ACC112 (cell line): ENCODE results near the gene DGLUCY.
"Not testable (repeated sequence)": the region's sequence is repeated elsewhere in the genome, so short reads cannot be mapped to it uniquely, and the experiment has no call there.

Source experiments
- H2AFZ ChIP-seq: fragments of 200-600 bp; sonication (generic); one replicate; pipeline ENCODE4 v1.6.0; 2017; ENCODE audit warnings: antibody characterized with exemption, low read length; ENCODE audit not compliant: unreplicated experiment
- H3K27ac ChIP-seq: fragments of 200-600 bp; sonication (generic); 2 replicates; pipeline ENCODE4 v1.5.1; 2014; ENCODE audit warnings: low read depth, mild to moderate bottlenecking, antibody characterized with exemption, low read length, moderate library complexity
- H3K27me3 ChIP-seq: fragments of 200-600 bp; sonication (generic); 2 replicates; pipeline ENCODE4 v1.6.1; 2014; ENCODE audit warnings: mild to moderate bottlenecking, antibody characterized with exemption, low read length, moderate library complexity, mixed read lengths; ENCODE audit not compliant: insufficient read depth
- H3K36me3 ChIP-seq: fragments of 200-600 bp; sonication (generic); 2 replicates; pipeline ENCODE4 v1.6.1; 2016; ENCODE audit warnings: mild to moderate bottlenecking, antibody characterized with exemption, low read length, moderate library complexity, mixed read lengths; ENCODE audit not compliant: insufficient read depth
- H3K4me1 ChIP-seq: fragments of 200-600 bp; sonication (generic); one replicate; pipeline ENCODE4 v1.6.1; 2016; ENCODE audit warnings: low read length, mixed read lengths; ENCODE audit not compliant: insufficient read depth, unreplicated experiment, control insufficient read depth
- H3K4me3 ChIP-seq: fragments of 200-600 bp; sonication (generic); 2 replicates; pipeline ENCODE4 v1.5.1; 2014; ENCODE audit warnings: mild to moderate bottlenecking, low read depth, low read length
- H3K79me2 ChIP-seq: fragments of 200-600 bp; sonication (generic); one replicate; pipeline ENCODE4 v1.6.0; 2016; ENCODE audit warnings: low read length; ENCODE audit not compliant: control insufficient read depth, unreplicated experiment, insufficient read depth

The DGLUCY gene

DNA sequence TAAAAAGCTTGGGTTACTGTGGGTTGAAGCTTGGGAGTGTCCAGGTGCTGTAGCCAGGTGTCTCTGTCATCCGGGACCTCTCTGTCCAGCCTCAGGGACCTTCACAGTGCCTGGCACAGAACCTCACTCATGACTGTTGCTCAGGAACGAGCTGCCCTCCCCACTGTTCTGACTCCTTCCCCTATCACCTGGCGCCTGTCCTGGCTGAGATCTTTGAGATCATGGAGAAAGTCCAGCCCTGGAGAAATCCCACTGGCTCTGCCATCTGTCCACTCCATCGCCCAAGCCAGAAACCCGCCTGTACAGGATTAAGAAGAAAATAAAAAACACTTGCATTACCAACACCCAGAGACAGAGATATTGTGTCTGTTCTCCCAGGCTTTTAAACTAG lies 53.5 kb downstream of the DGLUCY start:
- Histone ChIP-seq H3K27me3 (no peaks in the 10 kb centered on the region), H3K27ac (no peak overlapping the region), H2AFZ (no peak overlapping the region), H3K4me3 (no peak overlapping the region), H3K36me3 (peaks cover 9% of the 10 kb centered on the region; the same call in 1 of the 2 replicates), H3K4me1 (no peaks in the 10 kb centered on the region), H3K79me2 (no peaks in the 10 kb centered on the region)

DNA sequence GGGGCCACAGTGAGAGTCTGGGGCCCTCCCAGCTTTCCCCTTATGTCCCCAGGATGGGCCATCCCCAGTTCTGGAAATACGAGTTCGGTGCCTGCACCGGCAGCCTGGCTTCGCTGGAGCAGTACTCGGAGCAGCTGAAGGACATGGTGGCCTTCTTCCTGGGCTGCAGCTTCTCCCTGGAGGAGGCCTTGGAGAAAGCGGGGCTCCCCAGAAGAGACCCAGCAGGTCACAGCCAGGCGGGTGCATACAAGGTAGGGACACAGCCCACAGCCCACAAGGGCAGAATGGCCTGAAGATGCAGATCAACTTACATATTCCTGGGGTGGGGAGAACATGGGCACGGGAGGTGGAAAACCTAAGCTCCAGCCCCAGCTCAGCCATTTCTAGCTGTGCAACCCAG lies 56.1 kb downstream of the DGLUCY start:
- no peak overlapping the region for H3K27ac ChIP-seq
- H3K27me3 ChIP-seq, result no peaks in the 10 kb centered on the region
- H3K36me3 ChIP-seq, result peaks cover 8% of the 10 kb centered on the region; the same call in 1 of the 2 replicates
- no peaks in the 10 kb centered on the region for H3K4me1 ChIP-seq
- H3K79me2 ChIP-seq, result no peaks in the 10 kb centered on the region
- no peak overlapping the region for H2AFZ ChIP-seq
- H3K4me3 ChIP-seq, result no peak overlapping the region

DNA sequence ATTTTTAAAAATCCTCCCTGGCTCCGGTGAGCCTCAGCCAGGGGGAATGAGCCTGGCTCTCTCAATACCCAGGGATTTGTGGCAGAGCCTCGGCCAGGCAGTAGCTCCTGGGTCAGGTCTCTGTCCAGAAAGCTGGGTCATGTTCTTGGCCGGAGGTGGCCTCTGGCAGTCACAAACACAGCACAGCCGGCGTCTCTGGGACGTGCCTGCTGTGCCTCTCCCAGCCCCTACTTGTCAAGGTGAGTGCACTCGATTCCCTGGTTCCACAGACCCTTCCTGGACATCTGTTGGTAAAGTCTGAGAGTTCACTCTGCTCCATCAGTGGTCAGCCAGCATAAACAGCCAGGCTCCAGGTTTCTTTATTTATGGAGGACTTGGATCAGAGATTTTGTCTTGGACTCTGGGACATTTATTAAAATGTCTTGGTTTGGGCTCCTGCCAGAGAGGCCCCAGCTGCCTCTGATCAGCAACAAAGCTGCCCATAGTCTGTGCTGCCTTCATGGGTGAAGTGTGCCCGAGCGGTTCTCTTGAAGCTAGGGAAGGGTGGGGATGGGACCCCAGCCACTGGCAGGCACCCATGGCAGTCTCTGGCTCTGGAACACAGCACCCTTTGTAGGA lies 56.7 kb downstream of the DGLUCY start:
- H2AFZ ChIP-seq, result no peak overlapping the region
- no peaks in the 10 kb centered on the region for H3K79me2 ChIP-seq
- H3K27me3 ChIP-seq, result no peaks in the 10 kb centered on the region
- H3K4me1 ChIP-seq, result no peaks in the 10 kb centered on the region
- peaks cover 10% of the 10 kb centered on the region; the same call in 1 of the 2 replicates for H3K36me3 ChIP-seq
- H3K27ac ChIP-seq, result no peak overlapping the region
- H3K4me3 ChIP-seq, result no peak overlapping the region

DNA sequence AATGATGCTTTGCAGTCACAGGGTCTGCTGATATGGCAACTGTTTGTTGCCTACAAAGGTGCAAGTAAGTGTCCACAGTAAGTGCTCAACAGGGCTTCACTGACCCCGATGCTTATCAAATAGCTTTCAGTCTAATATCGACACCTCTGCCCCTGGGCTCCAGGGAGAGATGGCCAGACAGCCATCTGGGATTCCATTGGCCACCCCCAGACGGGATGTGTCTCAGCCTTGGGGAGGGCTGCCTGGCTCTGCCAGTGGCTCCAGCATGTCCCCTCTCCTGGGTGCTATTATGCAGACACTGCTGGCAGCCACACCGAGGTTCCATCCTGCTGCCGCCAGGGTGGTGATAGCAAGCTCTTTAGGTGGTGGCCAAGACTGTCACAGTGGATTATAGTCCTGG lies 57.4 kb downstream of the DGLUCY start:
- peaks cover 10% of the 10 kb centered on the region; the same call in 1 of the 2 replicates for H3K36me3 ChIP-seq
- no peak overlapping the region for H2AFZ ChIP-seq
- no peaks in the 10 kb centered on the region for H3K79me2 ChIP-seq
- no peaks in the 10 kb centered on the region for H3K4me1 ChIP-seq
- no peaks in the 10 kb centered on the region for H3K27me3 ChIP-seq
- no peak overlapping the region for H3K27ac ChIP-seq
- no peak overlapping the region for H3K4me3 ChIP-seq

DNA sequence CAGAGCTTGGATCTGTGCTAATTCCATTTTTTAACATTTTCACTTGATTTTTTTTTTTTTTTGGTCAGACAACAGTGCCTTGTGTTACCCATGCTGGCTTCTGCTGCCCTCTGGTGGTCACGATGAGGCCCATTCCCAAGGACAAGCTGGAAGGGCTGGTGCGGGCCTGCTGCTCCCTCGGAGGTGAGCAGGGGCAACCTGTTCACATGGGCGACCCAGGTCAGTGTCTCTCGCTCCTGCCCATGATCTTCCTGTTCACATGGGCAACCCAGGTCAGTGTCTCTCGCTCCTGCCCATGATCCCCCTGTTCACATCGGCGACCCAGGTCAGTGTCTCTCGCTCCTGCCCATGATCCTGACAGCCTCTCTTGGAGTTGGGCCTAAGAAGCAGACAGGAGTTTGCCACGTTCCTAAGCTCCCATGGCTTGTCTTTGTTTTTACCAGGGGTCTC lies 59.4 kb downstream of the DGLUCY start:
- no peaks in the 10 kb centered on the region for H3K4me1 ChIP-seq
- H3K36me3 ChIP-seq, result peaks cover 6% of the 10 kb centered on the region; the same call in 1 of the 2 replicates
- no peaks in the 10 kb centered on the region for H3K79me2 ChIP-seq
- no peak overlapping the region for H3K27ac ChIP-seq
- H3K27me3 ChIP-seq, result no peaks in the 10 kb centered on the region
- no peak overlapping the region for H2AFZ ChIP-seq
- H3K4me3 ChIP-seq, result no peak overlapping the region

DNA sequence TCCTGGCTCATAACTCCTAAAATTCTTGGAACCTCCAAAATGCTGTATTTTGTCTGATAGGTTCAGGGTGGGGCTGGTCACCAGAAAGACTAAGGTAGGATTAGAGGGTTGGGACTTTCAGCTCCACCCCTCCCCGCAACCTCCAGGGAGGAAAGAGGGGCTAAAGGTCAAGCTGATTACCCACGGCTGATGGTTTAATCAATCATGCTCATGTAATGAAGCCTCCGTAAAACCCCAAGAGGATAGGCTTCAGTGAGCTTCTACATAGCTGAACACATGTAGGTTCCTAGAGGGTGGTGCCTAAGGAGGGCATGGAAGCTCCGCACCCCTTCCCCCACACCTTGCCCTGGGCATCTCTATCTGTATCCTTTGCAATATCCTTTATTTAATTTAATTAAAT lies 60.0 kb downstream of the DGLUCY start:
- H3K4me3 ChIP-seq, result no peak overlapping the region
- H3K36me3 ChIP-seq, result peaks cover 6% of the 10 kb centered on the region; the same call in 1 of the 2 replicates
- H3K4me1 ChIP-seq, result no peaks in the 10 kb centered on the region
- no peaks in the 10 kb centered on the region for H3K27me3 ChIP-seq
- no peaks in the 10 kb centered on the region for H3K79me2 ChIP-seq
- no peak overlapping the region for H3K27ac ChIP-seq
- no peak overlapping the region for H2AFZ ChIP-seq

DNA sequence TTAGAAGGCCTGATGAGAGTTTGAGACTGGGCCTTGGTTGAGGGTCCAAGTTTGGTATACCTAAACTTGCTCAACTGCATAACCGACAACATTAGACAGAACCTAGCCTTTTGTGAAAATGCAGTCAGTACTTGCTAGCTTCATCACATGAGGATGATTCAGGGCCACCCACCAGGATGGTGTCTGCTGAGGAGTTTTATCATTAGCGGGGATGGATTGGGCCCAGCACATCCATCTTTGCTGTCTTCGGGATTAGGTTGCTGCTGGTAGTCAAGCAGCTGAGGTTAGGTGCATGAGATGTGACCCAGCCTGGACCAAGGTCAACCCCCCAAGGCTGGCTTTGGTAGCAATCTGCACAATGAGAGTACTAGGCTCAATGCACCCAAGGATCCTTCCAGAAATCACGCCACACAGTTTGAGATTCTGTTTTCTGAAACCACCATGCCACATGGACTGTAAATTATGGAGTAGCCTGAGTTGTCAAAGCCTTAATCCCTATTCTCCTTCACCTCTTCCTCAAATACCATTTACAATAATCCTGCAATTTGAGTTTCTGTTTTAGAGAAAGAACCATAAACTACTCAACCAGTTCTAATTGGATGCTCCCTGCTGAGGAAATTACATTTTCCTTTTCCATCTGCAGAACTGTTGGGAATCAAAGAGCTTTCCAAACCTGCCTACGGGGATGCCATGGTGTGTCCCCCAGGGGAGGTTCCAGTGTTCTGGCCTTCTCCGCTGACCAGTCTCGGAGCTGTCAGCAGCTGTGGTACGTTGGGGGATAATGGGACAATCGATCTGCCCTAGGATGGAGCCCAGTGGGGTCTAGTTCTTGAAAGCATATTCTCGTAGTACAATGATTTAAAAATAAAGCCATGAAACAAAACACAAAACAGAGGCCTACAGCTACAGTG lies 61.7 kb downstream of the DGLUCY start:
- Histone ChIP-seq H2AFZ (no peak overlapping the region), H3K4me1 (no peaks in the 10 kb centered on the region), H3K27me3 (no peaks in the 10 kb centered on the region), H3K36me3 (peaks cover 7% of the 10 kb centered on the region; the same call in 1 of the 2 replicates), H3K27ac (no peak overlapping the region), H3K4me3 (no peak overlapping the region), H3K79me2 (no peaks in the 10 kb centered on the region)

DNA sequence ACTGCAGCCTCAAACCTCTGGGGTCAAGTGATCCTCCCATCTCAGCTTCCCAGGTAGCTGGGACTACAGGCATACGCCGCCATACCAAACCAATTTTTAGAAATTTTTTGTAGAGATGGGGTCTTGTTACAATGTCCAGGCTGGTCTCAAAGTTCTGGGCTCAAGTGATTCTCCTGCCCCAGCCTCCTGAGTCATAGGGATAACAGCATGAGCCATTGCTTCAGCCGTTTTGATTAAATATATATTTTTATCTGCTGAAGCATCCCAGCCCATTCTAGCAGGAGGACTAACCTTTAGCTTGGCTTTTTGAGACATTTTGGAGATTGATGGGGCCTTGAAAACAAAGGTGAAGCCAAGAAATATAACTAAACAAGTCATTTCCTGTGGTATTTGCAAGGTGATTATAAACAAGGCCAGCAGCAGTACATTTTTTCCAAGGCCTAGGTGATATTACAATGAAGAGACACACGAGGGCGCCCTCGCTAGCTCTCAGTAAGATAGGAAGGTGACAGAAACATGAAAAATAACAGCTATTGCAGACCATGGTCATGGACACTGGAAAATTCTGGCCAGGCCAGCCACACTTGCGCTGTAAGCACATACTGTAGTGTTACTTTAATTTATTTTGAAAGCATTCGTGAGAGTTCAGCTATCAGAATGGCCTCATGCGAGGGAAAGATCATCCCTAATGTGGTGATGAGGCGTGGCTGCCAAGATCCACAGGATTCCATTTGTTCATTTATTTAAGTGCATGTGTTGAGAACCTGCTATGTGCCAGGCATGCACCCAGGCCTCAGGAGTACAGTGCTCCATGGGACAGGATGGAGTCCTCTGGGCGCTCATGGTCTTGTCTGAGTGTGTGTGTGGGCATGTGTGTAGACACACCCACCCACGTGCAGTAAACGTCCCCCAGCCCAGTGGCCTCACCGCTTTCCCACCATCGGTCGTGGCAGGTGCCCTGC lies 63.5 kb downstream of the DGLUCY start:
- peaks cover 14% of the 10 kb centered on the region for H3K36me3 ChIP-seq
- no peaks in the 10 kb centered on the region for H3K27me3 ChIP-seq
- no peak overlapping the region for H2AFZ ChIP-seq
- H3K4me3 ChIP-seq, result no peak overlapping the region
- no peaks in the 10 kb centered on the region for H3K79me2 ChIP-seq
- no peaks in the 10 kb centered on the region for H3K4me1 ChIP-seq
- no peak overlapping the region for H3K27ac ChIP-seq

DNA sequence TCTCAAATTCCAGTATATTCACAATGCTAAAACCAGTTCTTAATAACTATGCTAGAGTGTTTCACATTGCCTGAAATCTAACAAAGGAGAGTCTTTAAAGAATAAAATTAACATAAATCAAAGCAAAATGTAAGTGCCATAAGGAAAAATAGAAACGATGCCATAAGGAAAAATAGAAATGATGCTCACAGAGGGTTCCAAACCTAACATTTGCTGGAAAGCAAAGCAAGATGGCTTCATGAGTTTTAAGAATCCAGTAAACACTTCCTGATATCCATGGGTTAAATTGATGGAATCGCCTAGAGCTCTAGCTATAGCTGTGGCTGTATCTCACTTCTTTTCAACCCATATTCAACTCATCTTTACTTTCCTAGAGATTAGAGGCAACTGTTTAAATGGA lies 66.7 kb downstream of the DGLUCY start:
- Histone ChIP-seq H3K4me1 (peaks cover 5% of the 10 kb centered on the region), H3K27ac (no peak overlapping the region), H3K4me3 (no peak overlapping the region), H2AFZ (no peak overlapping the region), H3K27me3 (no peaks in the 10 kb centered on the region), H3K36me3 (peaks cover 17% of the 10 kb centered on the region), H3K79me2 (no peaks in the 10 kb centered on the region)

DNA sequence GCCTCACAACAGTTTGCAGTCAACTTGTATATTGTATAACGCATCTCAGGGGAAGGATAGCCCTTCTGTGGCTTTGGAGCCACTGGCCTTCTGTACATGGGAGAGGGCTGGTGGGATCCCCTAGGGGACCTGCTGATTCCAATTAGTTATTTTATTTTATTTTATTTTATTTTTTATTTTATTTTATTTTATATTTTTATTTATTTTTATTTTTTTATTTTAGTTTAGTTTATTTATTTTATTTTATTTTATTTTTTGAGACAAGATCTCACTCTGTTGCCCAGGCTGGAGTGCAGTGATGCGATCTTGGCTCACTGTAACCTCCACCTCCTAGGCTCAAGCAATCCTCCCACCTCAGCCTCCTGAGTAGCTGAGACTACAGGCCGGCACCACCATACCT lies 68.9 kb downstream of the DGLUCY start:
- H3K4me3 ChIP-seq, H3K27me3 ChIP-seq, H2AFZ ChIP-seq, H3K27ac ChIP-seq, H3K79me2 ChIP-seq: not testable (repeated sequence)
- peaks cover 13% of the 10 kb centered on the region for H3K4me1 ChIP-seq
- H3K36me3 ChIP-seq, result peaks cover 17% of the 10 kb centered on the region
